Mesothelial cell of epicardium (in vitro differentiated cells): ENCODE results near the gene SMPD3. TPM values are rescaled to one million over a fixed set of nuclear protein-coding genes. Genes with fewer than 3 reads are reported as not detected.
"Not testable (repeated sequence)": the region's sequence is repeated elsewhere in the genome, so short reads cannot be mapped to it uniquely, and the experiment has no call there.

Experiments
- DNase-seq, 2 experiments: peaks; one replicate each; pipeline ENCODE4 v3.0.0; 2021; ENCODE audit warnings: low spot score in 2 of 2; ENCODE audit not compliant: unreplicated experiment in 2 of 2
- H3K27ac Mint-ChIP-seq: 2 replicates; pipeline ENCODE4 v1.8.0; 2021; ENCODE audit warnings: mixed read lengths
- H3K27me3 Mint-ChIP-seq: 2 replicates; pipeline ENCODE4 v1.8.0; 2021; ENCODE audit warnings: low read depth, mixed read lengths
- H3K36me3 Mint-ChIP-seq: 2 replicates; pipeline ENCODE4 v1.8.0; 2021; ENCODE audit warnings: mixed read lengths
- H3K4me1 Mint-ChIP-seq: 2 replicates; pipeline ENCODE4 v1.8.0; 2021; ENCODE audit warnings: mixed read lengths
- H3K4me3 Mint-ChIP-seq: 2 replicates; pipeline ENCODE4 v1.8.0; 2021; ENCODE audit warnings: mild to moderate bottlenecking, moderate library complexity, mixed read lengths
- H3K9me3 Mint-ChIP-seq: 2 replicates; pipeline ENCODE4 v1.8.0; 2021; ENCODE audit warnings: mixed read lengths
- total RNA-seq: library from RNA; stranded (reverse); gene quantifications from 3 replicates; pipeline ENCODE4 v1.2.1, GENCODE V29; 2021
- TF ChIP-seq, protein P1 (sequence below): fragments of 200-600 bp; sonication (generic); IDR thresholded peaks from one replicate; pipeline ENCODE4 v1.5.0; 2021; ENCODE audit warnings: antibody characterized with exemption; ENCODE audit not compliant: unreplicated experiment

The SMPD3 gene
- 0.14 to 0.20 TPM (median 0.18 TPM) in 3 replicates for total RNA-seq

DNA sequence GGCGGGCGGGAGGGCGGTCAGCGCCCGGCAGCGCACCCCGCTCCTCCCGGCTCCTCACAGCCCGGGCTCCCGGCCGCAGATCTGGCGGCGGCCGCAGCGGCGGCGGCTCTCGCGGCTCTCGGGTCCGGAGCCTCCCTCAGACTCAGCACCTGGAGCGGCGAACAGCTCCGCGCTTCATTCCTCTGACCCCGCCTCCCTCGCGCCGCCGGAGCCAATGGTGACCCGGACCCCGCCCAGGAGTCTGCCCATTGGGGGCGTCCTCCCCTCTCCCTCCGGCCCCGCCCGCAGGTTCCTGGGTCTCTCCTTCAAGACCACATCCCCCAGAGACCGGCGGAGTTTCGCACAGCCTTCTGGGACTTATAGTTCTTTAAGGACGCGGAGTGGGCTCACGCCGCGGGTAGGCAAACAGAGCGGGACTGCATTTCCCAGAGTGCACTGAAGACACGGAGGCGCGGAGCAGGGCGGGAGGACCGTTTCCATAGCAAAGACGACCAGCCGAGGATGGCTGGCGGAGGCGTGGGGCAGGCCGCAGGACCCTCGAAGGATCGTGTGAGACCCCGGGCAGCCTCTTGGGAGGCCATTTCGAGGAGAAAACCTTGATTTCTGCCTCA is at the start of gene SMPD3:
Gene SMPD3, minus strand, starts transcription at position 149 of the 611 bp plus-strand sequence. CDS start 76,327 bp downstream, outside the sequence.
- peak; percentile 99 to 100 for DNase-seq
- Mint-ChIP-seq H3K36me3 (no peaks in the 10 kb centered on the region), H3K9me3 (no peaks in the 10 kb centered on the region), H3K4me1 (peaks cover 14% of the 10 kb centered on the region), H3K27me3 (peaks cover 46% of the 10 kb centered on the region), H3K4me3 (peak within 1 kb of the TSS; percentile 73), H3K27ac (no peak within 1 kb of the TSS)
- TF ChIP-seq, protein P1, sequence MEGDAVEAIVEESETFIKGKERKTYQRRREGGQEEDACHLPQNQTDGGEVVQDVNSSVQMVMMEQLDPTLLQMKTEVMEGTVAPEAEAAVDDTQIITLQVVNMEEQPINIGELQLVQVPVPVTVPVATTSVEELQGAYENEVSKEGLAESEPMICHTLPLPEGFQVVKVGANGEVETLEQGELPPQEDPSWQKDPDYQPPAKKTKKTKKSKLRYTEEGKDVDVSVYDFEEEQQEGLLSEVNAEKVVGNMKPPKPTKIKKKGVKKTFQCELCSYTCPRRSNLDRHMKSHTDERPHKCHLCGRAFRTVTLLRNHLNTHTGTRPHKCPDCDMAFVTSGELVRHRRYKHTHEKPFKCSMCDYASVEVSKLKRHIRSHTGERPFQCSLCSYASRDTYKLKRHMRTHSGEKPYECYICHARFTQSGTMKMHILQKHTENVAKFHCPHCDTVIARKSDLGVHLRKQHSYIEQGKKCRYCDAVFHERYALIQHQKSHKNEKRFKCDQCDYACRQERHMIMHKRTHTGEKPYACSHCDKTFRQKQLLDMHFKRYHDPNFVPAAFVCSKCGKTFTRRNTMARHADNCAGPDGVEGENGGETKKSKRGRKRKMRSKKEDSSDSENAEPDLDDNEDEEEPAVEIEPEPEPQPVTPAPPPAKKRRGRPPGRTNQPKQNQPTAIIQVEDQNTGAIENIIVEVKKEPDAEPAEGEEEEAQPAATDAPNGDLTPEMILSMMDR = no peak

DNA sequence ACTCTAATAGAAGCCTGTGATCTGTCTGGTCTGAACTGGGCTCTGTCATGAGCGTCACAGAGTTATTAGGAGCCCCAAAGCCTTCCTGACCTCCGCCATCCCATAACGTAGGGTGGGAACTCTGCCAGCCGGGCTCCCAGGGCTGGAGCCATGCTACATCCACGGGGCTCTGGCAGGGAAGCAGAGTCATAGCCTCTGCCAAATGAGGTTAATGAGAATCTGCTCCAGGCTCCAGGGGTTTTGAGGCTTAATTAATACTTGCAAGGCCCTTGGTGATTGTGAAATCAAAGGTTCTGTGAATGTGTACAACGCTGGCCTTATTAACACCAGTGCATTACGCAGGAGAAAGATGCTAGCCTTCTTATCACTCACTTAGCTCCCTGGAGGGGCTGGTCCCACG is 48.4 kb upstream of the SMPD3 start:
- TF ChIP-seq, protein P1 = no peak
- Mint-ChIP-seq H3K4me3 (no peak overlapping the region), H3K27me3 (peaks cover 2% of the 10 kb centered on the region), H3K9me3 (peaks cover 9% of the 10 kb centered on the region), H3K27ac (no peak overlapping the region), H3K4me1 (peaks cover 14% of the 10 kb centered on the region), H3K36me3 (peaks cover 3% of the 10 kb centered on the region)
- no peak for DNase-seq

DNA sequence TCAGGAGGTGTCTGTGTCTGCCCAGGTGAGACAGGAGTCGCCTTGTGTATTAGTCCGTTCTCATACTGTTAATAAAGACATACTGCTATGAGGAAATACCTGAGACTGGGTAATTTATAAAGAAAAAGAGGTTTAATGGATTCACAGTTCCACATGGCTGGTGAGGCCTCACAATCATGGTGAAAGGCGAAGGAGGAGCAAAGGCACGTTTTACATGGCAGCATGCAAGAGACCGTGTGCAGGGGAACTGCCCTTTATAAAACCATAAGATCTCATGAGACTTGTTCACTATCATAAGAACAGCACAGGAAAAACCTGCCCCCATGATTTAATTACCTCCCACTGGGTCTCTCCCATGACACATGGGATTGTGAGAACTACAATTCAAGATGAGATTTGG is 46.0 kb upstream of the SMPD3 start:
- not testable (repeated sequence) for H3K27ac Mint-ChIP-seq, H3K9me3 Mint-ChIP-seq, DNase-seq, H3K27me3 Mint-ChIP-seq, H3K4me3 Mint-ChIP-seq, H3K36me3 Mint-ChIP-seq
- H3K4me1 Mint-ChIP-seq = peaks cover 27% of the 10 kb centered on the region

DNA sequence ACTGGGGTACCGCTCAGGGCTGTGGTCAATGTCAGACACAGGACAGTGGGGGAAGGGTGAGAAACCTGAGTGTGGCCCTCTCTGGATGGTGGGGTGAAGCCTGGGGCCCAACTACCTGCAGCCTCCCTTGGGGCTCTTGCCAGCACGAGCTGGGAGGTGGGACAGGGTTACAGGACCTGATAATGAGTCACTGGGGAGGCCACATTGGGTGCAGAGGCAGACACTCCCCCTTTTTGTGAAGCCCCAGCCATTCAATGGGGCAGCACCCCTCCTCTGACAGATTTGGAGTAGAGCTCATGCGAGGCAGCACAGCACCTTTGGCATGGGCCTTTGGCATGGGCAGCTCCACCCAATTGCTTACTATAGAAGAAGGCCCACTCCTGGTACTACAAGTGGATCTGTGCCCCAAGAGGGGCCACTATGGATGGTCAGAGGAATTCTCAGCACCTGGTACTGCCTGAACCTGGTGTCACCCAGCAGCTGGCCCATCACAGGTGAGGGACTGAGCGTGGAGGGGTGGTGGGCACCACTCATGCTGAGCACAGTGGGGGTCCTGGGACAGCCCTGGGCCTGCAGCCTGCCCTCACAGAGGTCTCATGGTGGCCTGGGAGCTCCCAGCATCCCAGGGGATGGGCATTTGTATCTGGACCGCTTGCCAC is 45.2 kb upstream of the SMPD3 start:
- Mint-ChIP-seq H3K9me3 (peaks cover 9% of the 10 kb centered on the region), H3K27me3 (no peaks in the 10 kb centered on the region), H3K27ac (no peak overlapping the region), H3K36me3 (peaks cover 3% of the 10 kb centered on the region), H3K4me1 (peaks cover 21% of the 10 kb centered on the region), H3K4me3 (no peak overlapping the region)
- TF ChIP-seq, protein P1 = no peak
- no peak for DNase-seq

DNA sequence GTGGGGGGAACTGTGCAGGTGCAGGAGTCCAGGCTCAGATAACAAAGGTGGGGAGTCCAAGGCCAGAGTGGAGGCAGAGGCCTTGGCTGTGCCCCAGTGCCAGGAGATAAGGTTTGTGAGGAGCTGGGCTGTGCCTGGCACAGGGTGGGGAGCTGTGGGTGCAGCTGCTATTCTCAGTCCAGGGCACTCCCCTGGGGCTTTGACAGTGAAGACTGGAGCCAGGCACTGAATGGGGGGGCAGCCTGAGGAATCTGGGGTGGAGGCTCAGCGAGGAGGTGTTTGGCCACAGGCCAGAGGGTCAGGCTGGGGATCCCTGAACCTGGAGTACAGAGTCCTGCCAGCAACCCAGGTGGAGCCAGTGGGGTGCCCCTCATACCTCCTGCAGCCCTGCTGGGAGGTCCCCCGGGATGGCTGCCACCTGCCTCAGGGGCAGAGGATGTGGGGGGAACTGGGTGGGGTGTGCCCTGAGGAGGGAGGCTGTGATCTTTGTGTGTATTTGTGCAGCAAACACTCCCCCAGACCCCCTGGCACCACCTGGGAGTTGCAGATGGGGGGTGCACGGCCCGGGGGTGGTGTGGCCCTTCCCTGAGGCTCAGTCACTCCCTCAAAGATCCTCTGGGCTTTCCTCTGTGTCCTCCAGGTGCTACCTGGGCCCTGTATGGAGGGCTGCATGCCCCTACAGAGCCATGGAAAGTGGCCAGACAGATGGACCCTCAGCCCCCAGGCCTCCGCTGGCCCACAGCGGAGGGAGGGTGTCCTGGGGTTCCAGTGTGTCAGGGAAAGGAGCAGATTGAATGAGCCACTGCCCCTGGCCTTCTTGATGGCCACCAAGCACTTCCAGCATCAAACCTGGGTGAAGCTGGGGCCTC is 44.5 kb upstream of the SMPD3 start:
- TF ChIP-seq, protein P1 = no peak
- peaks cover 3% of the 10 kb centered on the region for H3K36me3 Mint-ChIP-seq
- DNase-seq = no peak
- peaks cover 21% of the 10 kb centered on the region for H3K4me1 Mint-ChIP-seq
- no peaks in the 10 kb centered on the region for H3K27me3 Mint-ChIP-seq
- peak overlapping the region; percentile 69 for H3K27ac Mint-ChIP-seq
- H3K9me3 Mint-ChIP-seq = peaks cover 9% of the 10 kb centered on the region
- H3K4me3 Mint-ChIP-seq = no peak overlapping the region

DNA sequence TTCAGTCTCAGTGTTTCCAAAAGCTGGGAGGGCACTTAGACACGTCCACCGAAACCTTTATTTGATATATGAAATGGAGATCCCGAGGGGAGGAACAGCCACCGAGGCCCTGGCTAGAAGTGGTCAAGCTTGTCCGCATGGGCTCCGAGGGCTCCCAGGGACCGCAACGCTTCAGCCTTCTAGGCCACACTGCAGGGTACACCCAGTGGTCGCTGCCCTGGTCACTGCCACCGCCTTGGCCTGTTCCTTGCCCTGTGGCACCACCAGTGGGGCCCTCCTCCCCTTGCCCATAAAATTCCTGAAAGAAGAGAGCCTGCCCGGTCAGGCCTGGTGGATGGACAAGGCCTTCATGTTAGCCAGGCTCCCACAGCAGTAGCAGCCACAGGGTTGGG is 43.8 kb upstream of the SMPD3 start:
- DNase-seq = no peak
- Mint-ChIP-seq H3K36me3 (peaks cover 3% of the 10 kb centered on the region), H3K27ac (peak overlapping the region; percentile 69), H3K4me3 (no peak overlapping the region), H3K4me1 (peaks cover 22% of the 10 kb centered on the region), H3K9me3 (peaks cover 9% of the 10 kb centered on the region), H3K27me3 (no peaks in the 10 kb centered on the region)
- TF ChIP-seq, protein P1 = no peak
